Measurements from ENCODE around the gene LTA4H.

Gene LTA4H

GRCh38 chr12:96056646-96057455 is 21.5 kb upstream of the LTA4H start:
- DNase-seq: no peak

DNA sequence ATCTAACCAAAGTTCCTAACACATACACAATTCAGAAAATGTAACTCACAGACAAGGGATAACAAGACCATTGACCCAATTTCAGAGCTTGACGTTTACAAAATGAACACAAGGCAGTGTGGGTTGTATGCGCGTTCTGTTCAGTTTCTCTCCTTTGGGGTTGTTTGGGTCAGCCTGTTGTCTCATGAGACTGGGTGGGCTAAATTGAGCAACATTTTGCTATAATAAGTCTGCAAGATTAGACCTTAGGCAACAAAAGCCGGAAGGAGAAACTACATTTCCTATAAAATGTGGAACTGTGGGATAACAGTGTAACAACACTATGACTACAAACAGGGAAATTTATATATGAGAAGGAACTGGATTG is 18.8 kb upstream of the LTA4H start:
- no peak for DNase-seq

- no peak for DNase-seq
Observed at GRCh38 chr12:96053476-96054243, 18.3 kb upstream of the LTA4H start.

DNA sequence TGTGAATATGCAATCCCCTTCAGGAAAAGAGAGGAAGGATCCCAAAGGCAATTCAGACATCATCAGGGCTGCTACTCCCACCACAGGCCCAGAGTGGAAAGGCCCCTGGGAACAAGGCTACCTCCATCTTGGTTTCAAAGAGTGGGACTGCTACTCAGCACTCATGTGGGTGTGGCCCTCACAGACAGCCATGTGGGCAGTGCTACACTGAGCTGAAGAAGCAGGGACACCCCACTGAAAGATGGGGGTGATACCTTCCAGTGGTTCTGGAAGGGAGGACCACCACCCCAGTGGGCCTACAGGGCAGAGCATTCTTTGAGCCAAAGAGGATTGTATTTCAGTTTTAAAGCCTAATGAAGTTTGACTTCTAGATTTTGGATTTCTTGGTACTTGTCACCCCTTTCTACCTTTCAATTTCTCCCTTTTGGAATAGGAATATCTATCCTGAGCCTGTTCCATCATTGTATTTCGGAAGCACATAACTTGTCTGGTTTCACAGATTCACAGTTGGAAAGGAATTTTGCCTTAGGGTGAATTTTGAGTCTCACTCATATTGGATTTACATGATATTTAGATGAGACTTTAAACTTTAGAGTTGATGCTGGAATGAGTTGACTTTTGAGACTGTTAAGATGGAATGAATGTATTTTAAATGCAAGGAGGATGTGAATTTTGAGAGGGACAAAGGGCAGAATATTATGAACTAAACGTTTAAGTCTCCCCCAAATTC is 16.5 kb upstream of the LTA4H start:
- no peak for DNase-seq

DNA sequence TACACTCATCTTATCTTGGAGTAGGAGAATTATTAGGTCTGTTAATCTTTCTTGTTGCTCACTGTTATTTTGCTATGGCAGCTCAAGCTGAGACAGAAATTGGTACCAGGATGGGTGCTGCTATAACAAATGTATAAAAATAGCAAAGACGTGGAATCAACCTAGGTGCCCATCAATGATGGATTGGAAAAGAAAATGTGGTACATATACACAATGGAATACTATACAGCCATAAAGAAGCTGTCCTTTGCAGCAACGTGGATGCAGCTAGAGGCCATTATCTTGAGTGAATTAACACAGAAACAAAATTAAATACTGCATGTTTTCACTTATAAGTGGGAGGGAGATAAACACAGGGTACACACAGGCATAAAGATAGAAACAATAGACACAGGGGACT is 14.8 kb upstream of the LTA4H start:
- DNase-seq: no peak

- DNase-seq: no peak
Observed at GRCh38 chr12:96049101-96049500, 13.7 kb upstream of the LTA4H start.

DNA sequence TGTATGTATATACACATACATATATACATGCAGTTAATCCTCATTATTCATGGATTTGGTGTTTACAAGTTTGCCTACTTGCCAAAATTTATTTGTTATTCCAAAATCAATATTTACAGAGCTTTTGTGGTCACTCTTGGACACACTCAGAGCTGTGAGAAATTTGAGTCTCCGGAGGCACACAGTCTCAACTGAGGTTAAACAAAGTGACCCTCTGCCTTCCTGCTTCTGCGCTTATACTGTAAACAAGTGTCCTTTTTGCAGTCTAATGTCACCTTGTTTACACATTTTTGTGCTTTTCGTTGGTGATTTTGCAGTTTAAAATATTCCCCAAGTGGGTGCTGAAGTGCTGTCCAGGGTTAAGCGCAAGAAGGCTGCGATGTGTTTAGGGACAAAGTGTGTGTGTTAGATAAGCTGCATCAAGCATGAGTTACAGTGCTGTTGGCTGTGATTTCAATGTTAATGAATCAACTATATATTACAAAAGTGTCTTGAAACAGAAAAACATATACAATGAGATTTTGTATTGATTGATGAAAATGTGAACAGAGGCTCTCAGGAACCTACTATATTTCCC is 13.1 kb upstream of the LTA4H start:
- DNase-seq: no peak

GRCh38 chr12:96047229-96048211 is 12.1 kb upstream of the LTA4H start:
- no peak for DNase-seq

DNA sequence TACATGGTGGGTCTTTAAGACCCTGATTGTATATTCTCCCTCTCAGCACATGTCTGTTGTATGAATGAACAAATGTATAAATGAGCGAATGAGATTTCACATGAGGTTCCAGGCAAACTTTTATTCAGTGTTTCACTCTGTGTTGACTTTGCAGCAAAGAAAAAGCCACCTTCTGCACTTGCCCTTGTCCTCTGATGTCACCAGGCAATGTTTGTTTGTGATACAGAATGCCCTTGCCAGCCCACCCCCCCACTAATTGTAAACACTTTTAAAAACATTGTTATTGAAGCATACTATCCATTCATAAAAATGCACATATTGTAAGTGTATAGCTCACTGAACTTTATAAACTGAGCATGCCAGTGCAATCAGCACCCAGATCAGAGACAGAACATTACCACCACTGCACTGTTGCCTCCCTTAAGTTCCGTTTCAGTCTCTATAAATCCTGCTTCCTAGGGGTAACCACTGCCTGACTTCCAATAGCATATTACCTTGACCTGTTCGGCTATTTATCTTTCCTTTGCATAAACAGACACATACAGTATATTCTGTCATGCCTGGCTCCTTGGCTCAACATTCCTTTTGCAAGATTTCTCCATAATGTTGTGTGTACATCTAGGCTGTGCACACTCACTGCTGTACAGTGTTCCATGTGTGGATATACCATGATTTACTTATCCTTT is 11.3 kb upstream of the LTA4H start:
- DNase-seq: no peak

DNA sequence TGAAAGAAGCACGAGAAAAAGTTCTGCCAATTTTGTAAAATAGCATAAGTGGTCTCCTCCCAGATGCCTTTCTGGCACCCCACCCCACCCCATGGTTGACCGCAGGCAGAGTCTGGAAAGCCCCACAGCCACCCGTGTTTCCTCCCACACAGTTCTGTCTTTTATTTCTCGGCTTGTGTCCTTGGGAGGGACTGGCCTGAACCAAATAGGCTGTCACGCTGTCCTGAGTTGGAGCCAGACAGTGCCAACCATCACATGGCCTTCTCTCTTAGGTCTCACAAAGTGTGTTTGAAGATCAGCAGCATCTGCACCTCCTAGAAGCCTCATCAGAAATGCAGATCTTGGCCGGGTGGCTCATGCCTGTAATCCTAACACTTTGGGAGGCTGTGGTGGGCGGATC is 10.2 kb upstream of the LTA4H start:
- DNase-seq: peak; percentile 69

GRCh38 chr12:96044943-96045290 is 9.5 kb upstream of the LTA4H start:
- DNase-seq: no peak

DNA sequence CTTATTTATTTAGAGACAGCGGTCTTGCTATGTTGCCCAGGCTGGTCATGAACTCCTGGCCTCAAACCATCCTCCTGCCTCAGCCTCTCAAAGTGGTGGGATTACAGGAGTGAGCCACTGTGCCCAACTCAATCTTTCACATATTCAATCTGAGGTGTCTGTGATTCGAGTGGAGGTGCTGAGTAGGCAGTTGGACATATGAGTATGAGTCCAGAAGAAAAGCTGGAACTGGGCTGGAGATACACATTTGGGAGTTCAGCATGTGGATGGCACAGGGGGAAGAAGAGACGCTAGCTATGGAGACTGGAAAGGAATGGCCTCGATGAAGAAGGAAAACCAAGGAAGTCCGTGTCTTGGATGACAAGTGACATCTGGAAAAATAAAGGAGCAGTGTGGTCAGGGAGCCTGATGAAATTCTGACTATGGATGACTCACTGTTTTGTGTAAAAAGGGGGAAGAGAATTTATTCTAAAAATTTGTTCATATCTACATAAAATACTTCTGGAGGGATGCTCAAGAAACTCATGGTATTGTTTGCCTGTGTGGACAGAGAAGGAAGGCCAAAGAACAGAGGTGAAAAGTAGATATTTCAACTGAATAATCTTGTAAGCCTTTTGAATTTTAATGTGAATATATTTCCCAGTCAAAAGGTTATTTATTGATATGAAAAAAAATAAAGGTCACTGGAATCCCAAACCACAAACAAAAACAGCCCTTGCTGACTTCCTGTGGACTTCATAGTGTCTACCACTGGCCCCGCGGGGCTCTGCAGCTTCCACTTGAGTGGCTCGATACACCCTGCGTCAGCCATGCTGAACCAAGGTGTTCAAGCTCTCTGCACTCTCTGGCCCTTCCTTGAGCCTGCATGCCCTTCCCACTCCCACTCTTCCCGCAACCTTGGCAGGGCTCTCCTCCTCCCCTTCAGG is 8.9 kb upstream of the LTA4H start:
- no peak for DNase-seq

DNA sequence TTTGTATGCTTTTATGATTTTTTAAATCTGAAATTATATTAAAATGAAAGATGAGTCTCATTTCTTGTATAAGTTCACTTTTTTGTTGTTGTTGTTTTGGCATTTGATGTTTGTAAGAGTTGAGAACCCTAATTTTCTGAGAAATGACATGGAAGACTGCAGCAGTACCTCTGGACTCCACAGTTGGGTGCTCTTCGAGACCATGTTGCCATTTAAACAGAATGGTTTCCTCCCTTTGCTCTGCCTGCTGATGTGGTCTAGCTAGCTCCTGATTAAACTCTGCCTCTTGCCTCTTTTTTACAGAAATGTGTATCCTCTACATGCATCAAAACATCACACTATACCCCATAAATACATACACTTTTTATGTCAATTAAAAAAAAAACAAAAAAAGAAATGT is 5.8 kb upstream of the LTA4H start:
- no peak for DNase-seq

DNA sequence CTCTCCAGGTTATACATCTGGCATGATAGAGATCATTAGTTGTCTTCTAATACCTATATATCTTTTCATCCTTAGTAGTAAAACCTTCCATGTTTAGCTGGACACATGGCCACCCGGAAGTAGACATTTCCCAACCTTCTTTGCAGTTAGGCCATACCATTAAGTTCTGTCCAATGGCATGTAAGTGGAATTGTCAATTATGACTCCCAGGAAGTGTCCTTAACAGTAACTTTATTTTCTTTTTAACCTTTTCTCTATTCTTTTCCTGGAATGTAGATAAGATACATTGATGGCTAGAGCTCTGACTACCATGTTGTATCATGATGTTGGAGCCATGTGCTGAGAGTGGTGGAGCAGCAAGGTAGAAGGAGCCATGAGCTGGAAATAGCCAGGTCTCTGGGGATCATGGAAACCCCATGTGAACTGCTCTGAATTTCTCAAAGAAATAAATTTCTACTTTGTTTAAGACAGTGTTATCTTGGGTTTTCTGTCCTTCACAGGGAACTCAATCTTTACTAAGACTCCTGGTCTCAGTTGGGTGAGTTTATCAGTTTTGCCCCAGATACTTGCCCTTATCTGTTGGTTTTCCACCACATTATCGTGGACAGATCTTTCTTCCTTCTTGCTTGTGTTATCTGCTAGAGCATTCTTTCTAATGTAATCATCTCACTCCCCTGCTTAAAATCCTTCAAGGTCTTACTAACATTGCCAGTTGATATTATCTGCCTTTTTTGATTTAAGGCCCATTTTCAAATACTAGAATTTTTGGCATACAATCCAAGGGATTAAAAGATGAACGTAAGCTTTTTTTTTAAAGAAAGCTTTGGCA is 5.1 kb upstream of the LTA4H start:
- DNase-seq: no peak

GRCh38 chr12:96039516-96039915 is 4.1 kb upstream of the LTA4H start:
- DNase-seq: no peak

GRCh38 chr12:96036765-96037455 is 1.5 kb upstream of the LTA4H start:
- no peak for DNase-seq

DNA sequence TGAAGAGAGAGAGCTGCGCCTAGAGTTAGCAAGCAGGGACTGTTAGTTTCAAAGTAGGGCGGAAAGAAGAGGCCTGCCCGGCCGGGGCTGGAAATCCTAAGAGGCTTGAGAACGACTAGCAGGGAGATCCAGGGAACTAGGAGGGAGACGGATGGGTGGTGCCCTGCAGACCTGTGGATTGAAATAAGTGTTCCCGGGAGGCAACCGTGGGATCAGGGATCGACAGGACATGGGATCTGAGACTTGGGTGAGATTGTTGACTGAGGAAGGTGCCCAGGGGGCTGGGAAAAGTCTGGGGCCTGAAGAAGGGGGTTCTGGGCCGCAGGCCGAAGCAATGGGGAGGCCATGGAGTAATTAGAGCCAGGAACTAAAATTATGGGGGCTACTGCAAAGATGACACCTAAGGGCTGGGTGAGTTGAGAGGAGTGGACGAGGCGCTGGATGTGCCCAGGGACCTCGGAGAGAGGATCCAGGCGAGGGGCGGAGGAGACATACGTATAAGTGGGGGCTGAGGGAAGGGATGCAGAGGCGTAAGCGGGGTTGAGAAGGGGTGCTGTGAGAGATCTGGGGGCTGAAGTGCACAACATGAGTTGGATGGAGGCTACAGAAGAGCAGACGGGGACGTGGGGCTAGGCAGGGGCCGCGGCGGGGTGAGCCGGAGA is 635 bp downstream of the LTA4H start:
- DNase-seq: peak; percentile 63
